GM19035 (cell line): ENCODE results near the gene UACA.
"Not testable (repeated sequence)": the region's sequence is repeated elsewhere in the genome, so short reads cannot be mapped to it uniquely, and the experiment has no call there.

ENCODE experiments used
- ATAC-seq: cut with Tn5 transposase; IDR thresholded peaks from one replicate; pipeline ENCODE4 v1.9.1; 2021; ENCODE audit not compliant: unreplicated experiment

The UACA gene

GRCh38 chr15:70672081-70672480 is 91.3 kb downstream of the UACA start:
- ATAC-seq, result peak; percentile 62

GRCh38 chr15:70670680-70671079 is 92.7 kb downstream of the UACA start:
- ATAC-seq, result no peak

GRCh38 chr15:70669966-70670658 is 93.2 kb downstream of the UACA start:
- ATAC-seq, result no peak

- ATAC-seq, result peak; percentile 79
Observed at GRCh38 chr15:70669006-70669602, 94.3 kb downstream of the UACA start.

- no peak for ATAC-seq
Observed at GRCh38 chr15:70665599-70665998, 97.8 kb downstream of the UACA start.

GRCh38 chr15:70664494-70664893 is 98.9 kb downstream of the UACA start:
- no peak for ATAC-seq

- ATAC-seq, result not testable (repeated sequence)
Observed at GRCh38 chr15:70663069-70663468, 100.3 kb downstream of the UACA start.

GRCh38 chr15:70659662-70660061 is 103.7 kb downstream of the UACA start:
- ATAC-seq, result no peak

- no peak for ATAC-seq
Observed at GRCh38 chr15:70658641-70659040, 104.7 kb downstream of the UACA start.

GRCh38 chr15:70653426-70653825 is 109.9 kb downstream of the UACA start:
- ATAC-seq, result no peak

GRCh38 chr15:70652341-70652740 is 111.0 kb downstream of the UACA start:
- no peak for ATAC-seq

- no peak for ATAC-seq
Observed at GRCh38 chr15:70651303-70651845, 112.0 kb downstream of the UACA start.

- no peak for ATAC-seq
Observed at GRCh38 chr15:70650567-70651302, 112.6 kb downstream of the UACA start.

- ATAC-seq, result no peak
Observed at GRCh38 chr15:70647396-70647795, 116.0 kb downstream of the UACA start.

- ATAC-seq, result no peak
Observed at GRCh38 chr15:70646169-70646568, 117.2 kb downstream of the UACA start.

- ATAC-seq, result no peak
Observed at GRCh38 chr15:70643783-70644125, 119.6 kb downstream of the UACA start.

- ATAC-seq, result no peak
Observed at GRCh38 chr15:70643106-70643782, 120.1 kb downstream of the UACA start.

GRCh38 chr15:70636540-70637165 is 126.7 kb downstream of the UACA start:
- ATAC-seq, result no peak

GRCh38 chr15:70635895-70636294 is 127.5 kb downstream of the UACA start:
- ATAC-seq, result no peak

GRCh38 chr15:70633991-70634390 is 129.4 kb downstream of the UACA start:
- ATAC-seq, result no peak
